Measurements from ENCODE around the gene HSD11B1.

GRCh38 chr1:209659909-209660308 lies 44.7 kb upstream of the HSD11B1 start:
- no peak for TF ChIP-seq CTCF (IDR thresholded peaks at IDR 0.05; ENCODE audit: low read length)
- TF ChIP-seq EZH2 (IDR thresholded peaks at IDR 0.05; ENCODE audit: borderline replicate concordance, low read length), result no peak
